HG02884 (cell line): Measurements from ENCODE around the gene FANCC.

Experiments
- ATAC-seq: cut with Tn5 transposase; IDR thresholded peaks from one replicate; pipeline ENCODE4 v1.9.1; 2021; ENCODE audit warnings: mild to moderate bottlenecking, moderate library complexity; ENCODE audit not compliant: unreplicated experiment

Gene FANCC

GRCh38 chr9:95090023-95090791 lies 227.3 kb downstream of the FANCC start:
- no peak for ATAC-seq

- no peak for ATAC-seq
Observed at GRCh38 chr9:95089257-95090022, 228.1 kb downstream of the FANCC start.

GRCh38 chr9:95088421-95089161 lies 228.9 kb downstream of the FANCC start:
- ATAC-seq, result no peak

- no peak for ATAC-seq
Observed at GRCh38 chr9:95087659-95088242, 229.8 kb downstream of the FANCC start.

- no peak for ATAC-seq
Observed at GRCh38 chr9:95086564-95086955, 230.9 kb downstream of the FANCC start.

- no peak for ATAC-seq
Observed at GRCh38 chr9:95085861-95086563, 231.5 kb downstream of the FANCC start.

GRCh38 chr9:95085036-95085770 lies 232.3 kb downstream of the FANCC start:
- ATAC-seq, result no peak

- no peak for ATAC-seq
Observed at GRCh38 chr9:95084254-95084934, 233.1 kb downstream of the FANCC start.

GRCh38 chr9:95083086-95083768 lies 234.3 kb downstream of the FANCC start:
- ATAC-seq, result no peak

GRCh38 chr9:95082401-95083084 lies 235.0 kb downstream of the FANCC start:
- ATAC-seq, result no peak

GRCh38 chr9:95081998-95082397 lies 235.5 kb downstream of the FANCC start:
- no peak for ATAC-seq

- ATAC-seq, result no peak
Observed at GRCh38 chr9:95080961-95081647, 236.4 kb downstream of the FANCC start.

GRCh38 chr9:95079461-95079860 lies 238.0 kb downstream of the FANCC start:
- ATAC-seq, result no peak

- no peak for ATAC-seq
Observed at GRCh38 chr9:95078939-95079338, 238.6 kb downstream of the FANCC start.

- ATAC-seq, result no peak
Observed at GRCh38 chr9:95078511-95078910, 239.0 kb downstream of the FANCC start.

- ATAC-seq, result no peak
Observed at GRCh38 chr9:95077766-95078370, 239.6 kb downstream of the FANCC start.

- no peak for ATAC-seq
Observed at GRCh38 chr9:95077053-95077765, 240.3 kb downstream of the FANCC start.
